HG03571 (cell line): ENCODE results near the gene LRCOL1.

ENCODE experiments used
- ATAC-seq: cut with Tn5 transposase; IDR thresholded peaks from one replicate; pipeline ENCODE4 v1.9.1; 2021; ENCODE audit not compliant: unreplicated experiment

Gene LRCOL1

DNA sequence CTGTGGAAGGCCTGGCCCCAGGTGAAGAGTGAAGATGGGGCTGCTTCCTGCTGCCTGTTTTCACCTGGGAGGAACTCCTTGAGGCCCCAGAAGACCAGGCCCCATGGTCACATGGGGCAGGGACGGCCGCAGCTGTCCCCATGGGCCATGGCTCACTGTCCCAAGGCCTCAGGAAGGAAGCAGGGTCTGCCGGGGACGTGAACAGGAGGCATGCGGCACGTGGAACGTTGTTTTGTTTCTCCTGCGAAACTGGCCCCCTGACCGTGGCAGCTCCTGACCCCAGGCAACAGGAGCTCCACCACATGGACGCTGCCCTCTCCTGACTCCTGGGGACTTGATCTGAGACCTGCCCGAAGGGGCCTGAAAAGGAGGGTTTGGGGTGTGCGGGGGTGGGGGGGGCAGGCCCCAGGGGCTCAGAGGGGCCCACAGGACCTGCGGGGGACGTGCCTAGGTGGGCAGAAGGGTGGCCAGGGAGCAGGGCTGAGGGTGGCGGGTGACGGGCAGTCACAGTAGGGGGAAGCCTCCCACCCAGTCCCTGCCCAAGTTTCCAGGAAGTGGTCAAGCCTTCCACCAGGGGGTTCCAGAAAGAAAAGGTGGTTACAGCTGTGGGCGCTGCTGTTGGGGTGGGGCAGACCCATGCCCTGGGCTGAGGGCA is 41.4 kb downstream of the LRCOL1 start:
- ATAC-seq: no peak

DNA sequence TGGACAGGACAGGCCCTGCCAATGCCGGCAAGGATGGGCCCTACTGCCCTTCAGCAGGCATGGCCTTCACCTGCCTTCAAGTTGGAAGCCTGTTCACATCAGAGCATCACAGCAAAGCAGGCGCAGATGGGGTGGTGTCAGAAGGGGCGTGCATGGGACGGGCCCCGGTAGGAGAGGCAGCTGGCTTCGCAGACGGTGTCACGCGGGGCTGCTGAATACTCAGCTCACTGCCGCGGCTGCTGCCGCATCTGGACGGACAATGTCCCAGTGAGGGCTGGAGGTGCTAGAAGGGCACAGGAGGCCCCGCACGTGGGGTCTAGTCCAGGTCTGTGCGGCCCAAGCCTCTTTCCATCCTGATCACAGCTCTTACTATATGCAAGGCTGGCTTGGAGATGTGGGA is 42.1 kb downstream of the LRCOL1 start:
- ATAC-seq: no peak

DNA sequence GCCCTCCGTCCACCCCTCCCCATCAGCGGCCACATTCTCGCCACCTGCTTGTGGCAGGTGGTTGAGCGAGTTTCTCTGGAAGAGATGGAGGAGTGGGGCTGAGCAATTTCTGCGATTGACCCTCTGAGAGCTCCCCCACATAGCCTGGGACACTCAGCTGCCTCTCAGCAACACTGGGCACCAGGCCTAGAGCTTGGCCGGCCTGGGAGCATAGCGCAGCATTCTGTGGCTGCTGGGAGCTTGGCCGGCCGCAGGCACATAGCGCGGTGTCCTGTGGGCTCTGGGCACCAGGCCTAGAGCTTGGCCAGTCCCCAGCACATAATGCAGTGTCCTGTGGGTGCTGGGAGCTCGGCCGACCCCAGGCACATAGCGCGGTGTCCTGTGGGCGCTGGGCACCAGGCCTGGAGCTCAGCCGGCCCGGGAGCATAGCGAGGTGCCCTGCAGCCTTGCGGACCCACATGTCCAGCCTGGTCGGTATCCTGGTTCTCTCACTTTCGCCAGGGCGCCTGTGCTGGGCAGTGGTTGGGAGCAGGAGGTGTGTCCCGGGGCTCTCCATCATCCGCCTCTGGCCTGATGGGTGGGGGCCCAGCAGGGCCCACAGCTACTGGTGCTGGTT is 43.8 kb downstream of the LRCOL1 start:
- ATAC-seq: no peak

DNA sequence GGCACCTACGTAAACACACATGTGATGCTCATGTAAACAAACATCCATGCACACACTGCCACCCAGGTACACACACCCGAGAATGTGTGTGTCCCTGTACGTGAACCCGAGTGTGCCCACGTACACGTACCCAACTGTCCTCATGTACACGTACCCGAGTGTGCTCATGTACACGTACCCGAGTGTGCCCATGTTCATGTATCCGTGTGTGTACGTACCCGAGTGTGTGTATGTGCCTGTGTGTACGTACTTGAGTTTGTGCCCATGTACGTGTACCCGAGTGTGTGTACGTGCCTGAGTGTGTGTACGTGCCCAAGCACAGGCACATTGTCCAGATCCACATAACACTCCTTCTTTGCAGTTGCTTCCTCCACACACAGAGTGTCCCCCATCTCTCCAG is 45.0 kb downstream of the LRCOL1 start:
- ATAC-seq: no peak

DNA sequence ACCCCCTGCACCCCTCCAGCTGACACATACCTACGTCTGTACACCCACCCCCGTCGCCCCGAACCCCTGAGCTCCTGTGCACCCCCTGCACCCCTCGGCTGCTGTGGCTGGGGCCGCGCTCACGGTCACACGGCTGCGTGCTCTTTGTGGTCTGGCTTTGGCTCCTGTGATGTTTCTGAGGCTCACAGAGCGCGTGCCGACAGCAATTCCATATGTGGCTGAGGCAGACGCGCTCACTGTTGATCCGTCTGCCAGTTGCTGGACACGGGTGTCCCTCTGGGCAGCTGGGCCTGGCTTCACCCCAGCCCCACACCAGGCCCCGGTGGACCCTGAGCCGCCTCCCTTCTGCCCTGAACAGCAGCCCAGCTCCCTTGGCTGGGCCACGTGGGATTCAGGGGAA is 46.5 kb downstream of the LRCOL1 start:
- ATAC-seq: no peak

DNA sequence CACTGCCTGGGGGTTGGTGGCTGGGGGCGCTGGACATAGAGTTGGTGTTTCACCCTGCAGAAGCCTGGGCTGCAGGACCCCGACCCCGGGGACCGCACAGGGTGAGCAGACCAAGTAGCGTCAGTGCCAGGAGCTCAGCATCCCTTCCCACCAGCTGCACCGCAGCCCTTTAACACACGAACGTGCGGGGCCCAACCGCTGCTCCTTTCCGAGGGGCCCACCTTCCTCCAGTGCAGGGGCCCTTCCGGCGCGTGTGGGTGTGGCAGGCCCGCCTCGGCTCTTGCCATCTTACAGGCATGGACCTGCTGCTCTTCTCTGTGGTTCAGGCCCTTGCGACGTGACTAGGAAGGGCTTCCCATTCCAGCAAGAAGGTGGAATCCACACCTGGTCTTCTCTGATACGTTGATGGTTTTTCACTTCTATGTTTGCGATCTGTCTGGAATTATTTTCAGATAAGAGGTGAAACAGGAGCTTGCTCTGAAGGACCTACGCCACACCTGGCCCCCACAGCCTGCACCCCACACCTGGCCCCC is 47.8 kb downstream of the LRCOL1 start:
- no peak for ATAC-seq

DNA sequence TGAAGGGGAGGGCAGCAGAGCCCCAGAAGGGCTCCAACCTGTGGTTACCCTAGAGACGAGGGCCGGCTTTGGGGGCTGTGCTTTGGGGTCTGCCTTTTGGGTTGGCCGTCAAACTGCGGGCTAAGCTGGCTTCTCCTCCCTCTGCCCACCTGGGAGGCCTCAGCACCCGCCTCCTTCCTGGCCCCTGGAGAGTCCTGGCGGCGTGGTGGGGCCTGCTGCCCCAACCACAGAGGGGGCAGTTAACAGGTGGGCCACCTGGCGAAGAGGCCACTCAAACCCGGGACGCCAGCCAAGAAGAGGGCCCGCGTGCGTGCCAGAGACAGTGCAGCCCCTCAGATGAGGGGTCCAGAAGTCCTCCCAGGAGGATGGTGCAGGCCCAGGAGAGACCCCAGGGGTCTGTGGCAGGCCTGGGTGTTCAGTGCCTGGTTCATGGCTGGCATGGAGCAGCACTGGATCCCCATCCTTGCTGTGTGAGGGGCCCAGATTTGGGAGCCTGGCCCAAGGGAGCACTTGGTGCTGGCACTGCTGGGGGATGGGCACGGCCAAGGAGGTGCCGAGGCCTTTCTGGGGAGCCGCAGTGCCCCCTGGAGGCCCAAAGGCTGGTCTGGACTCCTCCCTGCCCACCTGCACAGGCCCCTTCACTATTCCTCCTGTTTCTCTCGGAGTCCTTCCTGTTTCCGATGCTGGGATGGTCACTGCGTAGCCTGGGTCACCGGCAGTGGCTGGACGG is 48.8 kb downstream of the LRCOL1 start:
- no peak for ATAC-seq

DNA sequence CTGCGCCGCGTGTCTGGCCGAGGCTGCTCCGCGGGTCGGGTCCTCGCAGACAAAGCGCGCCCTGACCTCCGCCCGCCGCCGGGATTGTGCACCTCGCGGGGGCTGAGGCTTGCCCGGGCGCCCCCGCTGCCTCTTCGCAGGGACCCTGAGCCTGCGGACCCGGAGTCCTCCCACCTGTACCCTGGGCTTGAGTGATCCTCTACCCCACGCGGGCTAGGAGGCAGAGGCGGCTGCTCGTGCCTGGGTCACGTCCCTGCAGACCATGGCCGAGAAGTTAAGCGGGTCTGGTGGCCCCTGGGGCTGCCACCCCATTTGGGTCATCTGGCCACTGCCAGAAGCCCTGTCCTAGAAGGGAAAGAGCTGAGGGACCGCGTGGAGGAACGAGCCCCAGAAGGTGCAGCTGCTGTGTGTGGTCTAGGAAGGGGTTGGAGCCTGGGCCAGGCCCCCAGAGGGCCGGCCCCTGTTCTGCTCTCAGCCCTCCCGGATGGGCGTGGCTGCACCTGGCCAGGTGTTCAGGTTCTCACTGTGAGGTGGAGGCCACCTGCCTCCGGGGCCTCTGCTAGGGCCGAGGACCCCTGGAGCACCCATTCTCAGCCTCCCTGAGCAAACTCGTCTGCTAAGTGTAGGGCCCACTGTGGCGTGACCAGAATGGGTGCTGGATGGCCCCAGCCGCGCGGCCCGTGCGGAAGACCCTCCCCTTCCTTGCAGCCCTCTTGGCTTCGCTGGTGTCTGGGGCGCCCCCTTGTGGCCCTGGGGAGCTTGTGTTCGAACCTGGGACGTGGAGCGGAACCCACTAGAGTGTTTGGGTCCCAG is 49.6 kb downstream of the LRCOL1 start:
- ATAC-seq: no peak

DNA sequence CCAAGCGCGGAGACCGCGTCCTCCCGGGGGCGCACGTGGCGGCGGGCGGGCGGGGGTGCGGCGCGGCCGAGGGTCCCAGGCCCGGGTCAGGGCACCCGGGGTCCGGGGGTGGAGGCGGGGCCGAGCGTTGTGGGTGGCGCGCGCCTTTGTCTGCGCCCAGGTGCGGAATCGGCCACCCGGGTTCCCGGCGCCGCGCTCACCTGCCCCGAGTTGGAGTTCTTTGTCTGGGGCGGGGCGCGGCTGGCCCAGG is 50.1 kb downstream of the LRCOL1 start:
- ATAC-seq: no peak

DNA sequence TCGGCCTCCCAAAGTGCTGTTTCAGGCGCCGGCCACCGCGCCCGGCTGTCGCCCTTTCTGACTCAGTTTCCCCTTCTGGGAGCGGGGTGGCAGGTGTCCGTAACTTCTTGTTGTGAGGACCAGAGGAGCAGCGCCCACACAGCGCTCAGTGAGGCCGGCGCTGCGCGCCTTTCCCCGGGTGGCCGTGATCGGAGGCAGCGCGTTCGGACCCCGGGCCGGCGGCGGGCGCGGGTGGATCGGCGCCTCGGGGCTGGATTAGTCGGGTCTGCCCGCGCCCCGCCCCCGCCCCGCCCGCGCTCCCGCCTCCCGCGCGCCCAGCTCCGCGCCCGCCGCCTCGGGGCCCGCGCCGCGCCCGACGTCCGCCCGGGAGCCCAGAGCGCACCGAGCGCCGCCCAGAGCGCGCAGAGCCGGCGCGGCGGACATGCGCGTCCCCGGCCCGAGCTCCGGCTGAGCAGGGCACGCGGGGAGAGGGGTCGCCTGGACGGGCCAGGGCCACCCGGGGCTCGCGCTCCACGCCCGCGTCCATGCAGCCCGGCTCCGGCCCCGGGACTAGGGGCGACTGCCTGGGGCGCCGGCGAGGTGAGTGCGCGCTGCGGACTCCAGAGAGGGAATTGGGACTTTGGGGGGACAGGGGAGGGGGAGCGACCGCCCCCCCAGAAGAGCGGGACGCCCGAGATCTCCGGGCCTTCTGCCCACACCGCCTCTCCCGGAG is 50.6 kb downstream of the LRCOL1 start:
- no peak for ATAC-seq

DNA sequence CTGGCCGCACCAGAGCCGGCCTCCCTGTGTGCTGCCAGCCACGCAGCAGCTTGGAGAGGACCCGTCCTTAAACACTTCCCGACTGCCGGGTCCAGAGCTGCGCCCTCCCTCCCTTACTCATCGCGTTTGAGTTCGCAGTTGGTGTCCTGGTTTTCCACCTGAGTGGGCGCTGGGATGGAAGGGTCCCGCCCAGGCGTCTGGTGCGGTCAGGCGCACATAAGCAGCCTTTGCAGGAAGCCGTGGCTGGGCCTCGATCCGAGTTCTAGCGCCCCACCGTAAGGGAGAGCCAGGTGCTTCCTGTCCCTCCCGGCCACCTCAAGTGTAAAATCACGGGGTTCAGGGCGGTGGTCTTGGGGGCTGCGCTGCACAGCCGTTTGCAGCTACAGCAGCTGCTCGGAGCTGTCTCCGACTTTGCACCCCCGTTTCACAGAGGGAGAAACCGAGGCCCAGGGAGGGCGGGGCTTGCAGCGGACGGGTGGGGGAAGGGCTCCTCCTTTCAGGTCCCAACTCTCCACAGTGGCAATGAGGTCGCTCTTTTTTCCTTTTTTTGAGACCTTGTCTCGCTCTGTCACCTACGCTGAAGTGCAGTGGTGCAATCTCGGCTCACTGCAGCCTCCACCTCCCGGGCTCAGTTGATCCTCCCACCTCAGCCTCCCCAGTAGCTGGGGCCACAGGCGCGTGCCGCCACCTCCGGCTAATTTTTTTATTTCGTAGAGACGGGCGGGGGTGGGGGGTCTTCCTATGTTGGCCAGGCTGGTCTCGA is 51.3 kb downstream of the LRCOL1 start:
- no peak for ATAC-seq

DNA sequence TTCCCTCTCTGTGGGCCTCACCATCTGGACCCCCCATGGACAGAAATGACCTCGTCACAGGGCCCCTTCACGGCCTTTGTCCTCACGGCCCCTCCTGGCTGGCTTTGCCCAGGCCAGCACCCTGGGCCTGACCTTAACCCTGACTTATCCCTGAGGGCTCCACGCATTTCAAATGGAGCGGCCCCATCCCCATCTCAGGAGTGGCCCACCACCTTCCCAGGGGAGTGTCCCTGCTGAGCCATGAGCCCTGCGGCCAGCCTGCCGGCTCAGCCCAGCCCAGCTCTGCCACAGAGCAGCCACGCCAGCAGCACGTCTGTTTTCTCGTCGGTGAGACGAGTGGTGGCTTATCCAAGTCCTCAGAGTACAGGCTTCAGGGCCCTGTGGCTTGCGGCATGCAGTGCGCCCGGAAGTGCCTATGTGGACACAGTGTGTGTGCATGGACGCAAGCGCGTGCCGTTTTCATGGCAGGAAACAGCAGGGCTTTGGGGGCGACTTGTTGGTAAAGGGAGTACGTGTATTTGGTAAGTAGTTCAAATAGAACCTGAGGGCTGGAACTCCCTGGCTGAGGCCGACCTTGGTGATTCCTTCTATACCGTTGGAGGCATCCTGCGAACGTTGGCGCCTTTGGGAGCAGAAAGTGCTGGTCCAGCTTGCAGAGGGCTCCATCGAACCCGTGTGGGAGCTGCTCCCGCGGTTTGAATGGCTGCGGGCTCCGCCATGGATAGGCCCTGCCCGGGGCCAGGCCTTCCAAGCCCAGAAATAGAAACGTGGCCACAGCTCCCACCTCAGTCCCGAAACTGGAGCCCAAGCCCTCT is 52.1 kb downstream of the LRCOL1 start:
- ATAC-seq: no peak

DNA sequence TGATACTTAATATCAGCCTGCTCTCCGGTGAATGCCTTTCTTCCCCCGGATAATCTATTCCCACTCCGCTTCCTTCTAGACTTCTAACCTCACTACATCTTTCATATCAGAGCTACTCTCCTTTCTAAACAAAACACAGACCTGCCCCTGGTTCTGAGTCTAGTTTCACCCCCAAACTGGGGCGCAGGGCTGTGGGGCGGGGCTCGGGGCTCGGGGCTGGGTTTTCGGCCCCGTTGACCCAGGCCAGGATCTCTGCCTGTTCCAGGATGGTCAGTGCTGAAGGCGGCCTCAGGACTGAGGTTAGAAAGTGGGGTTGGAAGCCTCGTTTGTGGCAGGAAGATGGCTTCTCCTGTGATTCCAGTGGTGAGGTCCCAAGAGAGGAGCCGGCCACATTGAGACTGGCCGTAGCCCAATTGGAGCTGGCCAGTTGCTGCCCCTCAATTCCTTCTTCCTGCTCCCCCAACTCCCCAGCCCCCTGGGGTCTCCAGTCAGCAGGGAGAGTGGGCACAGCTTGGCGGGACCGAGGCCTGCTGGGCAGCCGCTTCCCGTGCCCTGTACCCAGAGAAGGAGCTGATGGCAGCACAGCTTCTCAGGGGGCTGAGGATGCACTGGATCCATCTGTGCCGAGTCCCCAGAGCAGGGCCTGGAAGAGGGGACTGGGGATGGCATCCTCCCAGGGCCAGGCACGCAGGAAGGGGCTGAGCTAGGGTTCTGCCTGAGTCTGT is 52.9 kb downstream of the LRCOL1 start:
- ATAC-seq: no peak

DNA sequence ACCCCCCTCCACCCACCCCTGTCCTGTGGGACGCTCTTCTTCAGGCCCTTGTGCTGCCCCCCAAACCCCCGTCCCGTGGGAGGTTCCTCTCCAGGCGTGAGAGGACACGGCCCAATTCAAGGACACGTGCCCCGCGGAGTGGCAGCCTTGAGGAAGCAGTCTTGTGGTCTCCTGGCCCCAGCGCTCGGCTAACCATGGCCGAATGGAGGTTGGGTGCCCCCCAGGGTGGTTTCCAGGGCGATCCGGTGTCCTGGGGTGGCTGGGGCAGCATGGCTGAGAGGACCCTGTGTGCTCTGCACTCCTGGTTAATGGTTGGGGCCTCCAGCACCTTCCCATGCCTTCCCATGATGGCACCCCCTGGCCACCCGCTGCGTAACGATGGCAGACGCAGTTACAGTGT is 53.6 kb downstream of the LRCOL1 start:
- ATAC-seq: no peak

DNA sequence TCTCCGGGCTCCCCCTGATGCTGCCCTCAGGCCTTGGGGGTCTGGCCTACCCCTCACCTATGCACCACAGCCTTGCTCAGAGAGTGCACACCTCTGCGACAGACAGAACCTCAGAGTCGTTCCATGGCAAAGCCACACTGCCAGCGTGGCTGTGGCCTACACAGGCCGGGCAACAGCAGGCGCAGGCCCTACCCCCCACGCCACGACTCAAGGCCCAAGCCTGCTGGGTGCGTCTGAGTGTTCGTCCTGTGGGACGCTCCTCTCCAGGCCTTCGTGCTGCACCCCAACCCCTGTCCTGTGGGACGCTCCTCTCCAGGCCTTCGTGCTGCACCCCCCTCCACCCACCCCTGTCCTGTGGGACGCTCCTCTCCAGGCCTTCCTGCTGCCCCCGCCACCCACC is 54.2 kb downstream of the LRCOL1 start:
- no peak for ATAC-seq

DNA sequence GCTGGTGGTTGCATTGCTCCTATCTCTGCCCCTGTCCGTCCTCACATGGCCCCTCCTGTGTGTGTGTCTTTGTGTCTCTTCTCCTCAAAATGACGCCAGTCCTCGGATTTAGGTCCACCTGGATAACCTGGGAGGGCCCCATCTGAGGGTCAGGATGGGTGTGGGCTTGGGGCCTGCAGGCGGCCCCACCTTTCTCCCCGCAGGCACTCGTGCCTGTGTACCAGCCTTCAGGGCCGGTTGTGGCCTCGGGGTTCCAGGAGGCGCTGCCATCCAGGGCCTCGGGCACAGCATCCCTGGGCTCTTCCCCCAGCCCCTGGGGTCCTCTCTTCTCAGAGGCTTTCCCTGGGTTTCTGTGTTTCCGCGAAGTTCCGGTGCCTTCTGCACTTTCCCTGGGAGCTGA is 54.7 kb downstream of the LRCOL1 start:
- ATAC-seq: no peak

DNA sequence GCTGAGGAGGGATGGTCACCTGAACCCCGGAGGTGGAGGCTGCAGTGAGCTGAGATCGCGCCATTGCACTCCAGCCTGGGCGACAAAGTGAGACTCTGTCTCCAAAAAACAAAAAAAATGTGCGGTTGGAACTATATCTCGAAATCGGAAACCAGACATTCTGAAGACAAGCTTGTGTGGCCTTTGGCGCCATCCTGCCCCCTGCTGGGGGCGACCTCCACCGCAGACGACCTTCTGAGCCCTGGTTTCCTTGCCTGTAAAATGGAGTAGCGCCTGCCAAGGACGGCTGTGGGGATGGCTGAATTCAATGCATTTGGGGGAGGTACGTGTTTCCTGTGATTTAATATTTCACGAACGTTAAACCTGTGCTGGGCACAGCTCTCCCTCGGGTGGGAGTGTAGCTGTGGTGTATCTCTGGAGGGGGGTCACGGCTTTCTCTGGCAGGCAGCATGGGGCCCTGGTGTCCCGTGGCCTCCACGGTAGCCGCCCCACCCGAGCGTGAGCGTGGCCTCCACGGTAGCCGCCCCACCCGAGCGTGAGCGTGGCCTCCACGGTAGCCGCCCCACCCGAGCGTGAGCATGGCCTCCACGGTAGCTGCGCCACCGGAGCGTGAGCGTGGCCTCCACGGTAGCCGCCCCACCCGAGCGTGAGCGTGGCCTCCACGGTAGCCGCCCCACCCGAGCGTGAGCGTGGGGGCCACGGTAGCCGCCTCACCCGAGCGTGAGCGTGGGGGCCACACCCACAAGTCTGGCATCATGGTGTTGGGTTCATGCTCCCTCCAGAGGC is 55.3 kb downstream of the LRCOL1 start:
- no peak for ATAC-seq
